ENCODE data around the gene LRP1B. TPM values are rescaled to one million over a fixed set of nuclear protein-coding genes. Genes with fewer than 3 reads are reported as not detected.

LRP1B gene
- total and polyA plus RNA-seq, 2 donors from 2014 or later = 0.69 to 1.2 TPM

DNA sequence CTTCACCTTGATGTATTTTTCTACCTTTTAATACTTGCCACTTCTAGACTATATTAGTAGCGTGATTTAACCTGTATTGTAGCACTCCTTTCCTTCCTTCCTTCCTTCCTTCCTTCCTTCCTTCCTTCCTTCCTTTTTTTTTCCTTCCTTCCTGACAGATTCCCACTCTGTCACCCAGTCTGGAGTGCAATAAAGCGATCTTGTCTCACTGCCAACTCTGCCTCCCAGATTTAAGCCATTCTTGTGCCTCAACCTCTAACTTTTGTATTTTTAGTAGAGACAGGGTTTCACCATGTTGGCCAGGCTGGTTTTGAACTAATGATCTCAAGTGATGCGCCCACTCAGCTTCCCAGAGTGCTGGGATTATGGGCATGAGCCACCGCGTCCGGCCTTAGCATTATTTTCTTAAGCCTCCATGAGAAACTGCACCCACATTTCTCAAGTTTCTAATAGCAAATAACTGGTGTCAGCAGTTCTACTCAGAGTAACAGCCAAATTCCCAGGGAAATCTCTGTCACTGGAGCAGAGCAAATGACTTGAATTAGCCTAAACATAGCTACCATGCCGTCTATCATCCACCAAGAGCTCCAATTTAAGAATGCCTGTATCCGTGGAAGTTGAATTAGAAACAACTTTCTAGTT, 529.2 kb downstream of the LRP1B start:
- Histone ChIP-seq H3K27ac (ENCODE audit: low read depth in 2 of 2, low read length in 2 of 2) (no peak overlapping the region), H3K4me1 (ENCODE audit: control insufficient read depth in 2 of 3, insufficient read depth in 2 of 3, low read depth in 1 of 3, low read length in 3 of 3) (no peaks in the 10 kb centered on the region), H3K36me3 (ENCODE audit: control insufficient read depth in 2 of 3, insufficient read depth in 3 of 3, low read length in 3 of 3) (no peaks in the 10 kb centered on the region), H3K4me3 (ENCODE audit: low read length in 3 of 3) (no peak overlapping the region), H3K9me3 (ENCODE audit: control insufficient read depth in 2 of 3, insufficient read depth in 1 of 3, low read length in 3 of 3) (no peaks in the 10 kb centered on the region), H3K27me3 (ENCODE audit: control insufficient read depth, insufficient read depth, low read length) (no peaks in the 10 kb centered on the region), H3K9ac (ENCODE audit: low read length in 3 of 3) (no peak overlapping the region)
- DNase-seq (no peak), FAIRE-seq (no peak)
- TF ChIP-seq, protein P1, sequence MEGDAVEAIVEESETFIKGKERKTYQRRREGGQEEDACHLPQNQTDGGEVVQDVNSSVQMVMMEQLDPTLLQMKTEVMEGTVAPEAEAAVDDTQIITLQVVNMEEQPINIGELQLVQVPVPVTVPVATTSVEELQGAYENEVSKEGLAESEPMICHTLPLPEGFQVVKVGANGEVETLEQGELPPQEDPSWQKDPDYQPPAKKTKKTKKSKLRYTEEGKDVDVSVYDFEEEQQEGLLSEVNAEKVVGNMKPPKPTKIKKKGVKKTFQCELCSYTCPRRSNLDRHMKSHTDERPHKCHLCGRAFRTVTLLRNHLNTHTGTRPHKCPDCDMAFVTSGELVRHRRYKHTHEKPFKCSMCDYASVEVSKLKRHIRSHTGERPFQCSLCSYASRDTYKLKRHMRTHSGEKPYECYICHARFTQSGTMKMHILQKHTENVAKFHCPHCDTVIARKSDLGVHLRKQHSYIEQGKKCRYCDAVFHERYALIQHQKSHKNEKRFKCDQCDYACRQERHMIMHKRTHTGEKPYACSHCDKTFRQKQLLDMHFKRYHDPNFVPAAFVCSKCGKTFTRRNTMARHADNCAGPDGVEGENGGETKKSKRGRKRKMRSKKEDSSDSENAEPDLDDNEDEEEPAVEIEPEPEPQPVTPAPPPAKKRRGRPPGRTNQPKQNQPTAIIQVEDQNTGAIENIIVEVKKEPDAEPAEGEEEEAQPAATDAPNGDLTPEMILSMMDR (IDR thresholded peaks at IDR 0.05; ENCODE audit: borderline replicate concordance, extremely low read depth, insufficient read depth) = no peak
- intact Hi-C loops (cut with DNase I) = no loop called here

GRCh38 chr2:141599721-141600120, 531.1 kb downstream of the LRP1B start:
- no peak for FAIRE-seq

GRCh38 chr2:141598982-141599381, 531.8 kb downstream of the LRP1B start:
- H3K4me1 ChIP-seq (ENCODE audit: control insufficient read depth in 2 of 3, insufficient read depth in 2 of 3, low read depth in 1 of 3, low read length in 3 of 3) = no peaks in the 10 kb centered on the region
- no peak for FAIRE-seq
- TF ChIP-seq, protein P1 (IDR thresholded peaks at IDR 0.05; ENCODE audit: borderline replicate concordance, extremely low read depth, insufficient read depth) = no peak
- H3K27me3 ChIP-seq (ENCODE audit: control insufficient read depth, insufficient read depth, low read length) = no peaks in the 10 kb centered on the region
- H3K27ac ChIP-seq (ENCODE audit: low read depth in 2 of 2, low read length in 2 of 2) = no peak overlapping the region
- DNase-seq = no peak
- intact Hi-C loops (cut with DNase I) = no loop called here
- H3K4me3 ChIP-seq (ENCODE audit: low read length in 3 of 3) = no peak overlapping the region
- no peaks in the 10 kb centered on the region for H3K9me3 ChIP-seq (ENCODE audit: control insufficient read depth in 2 of 3, insufficient read depth in 1 of 3, low read length in 3 of 3)
- H3K9ac ChIP-seq (ENCODE audit: low read length in 3 of 3) = no peak overlapping the region
- H3K36me3 ChIP-seq (ENCODE audit: control insufficient read depth in 2 of 3, insufficient read depth in 3 of 3, low read length in 3 of 3) = no peaks in the 10 kb centered on the region

More at GRCh38 chr2:141599721-141600120, 531.1 kb downstream of the LRP1B start:
- no peaks in the 10 kb centered on the region for H3K27me3 ChIP-seq (ENCODE audit: control insufficient read depth, insufficient read depth, low read length)
- intact Hi-C loops (cut with DNase I) = no loop called here
- H3K36me3 ChIP-seq (ENCODE audit: control insufficient read depth in 2 of 3, insufficient read depth in 3 of 3, low read length in 3 of 3) = no peaks in the 10 kb centered on the region
- no peak overlapping the region for H3K4me3 ChIP-seq (ENCODE audit: low read length in 3 of 3)
- no peaks in the 10 kb centered on the region for H3K4me1 ChIP-seq (ENCODE audit: control insufficient read depth in 2 of 3, insufficient read depth in 2 of 3, low read depth in 1 of 3, low read length in 3 of 3)
- no peaks in the 10 kb centered on the region for H3K9me3 ChIP-seq (ENCODE audit: control insufficient read depth in 2 of 3, insufficient read depth in 1 of 3, low read length in 3 of 3)
- no peak for DNase-seq
- TF ChIP-seq, protein P1 (IDR thresholded peaks at IDR 0.05; ENCODE audit: borderline replicate concordance, extremely low read depth, insufficient read depth) = no peak
- H3K9ac ChIP-seq (ENCODE audit: low read length in 3 of 3) = no peak overlapping the region
- H3K27ac ChIP-seq (ENCODE audit: low read depth in 2 of 2, low read length in 2 of 2) = no peak overlapping the region
